NCI-H510A (cell line): Measurements from ENCODE around the gene NDST3.

Experiments
- DNase-seq: peaks from one replicate; lab custom pipeline; 2025; lab: John Stamatoyannopoulos, UW

The NDST3 gene

GRCh38 chr4:118081434-118081833 lies 47.1 kb downstream of the NDST3 start:
- no peak for DNase-seq

- no peak for DNase-seq
Observed at GRCh38 chr4:118082182-118082581, 47.9 kb downstream of the NDST3 start.

GRCh38 chr4:118085700-118086099 lies 51.4 kb downstream of the NDST3 start:
- DNase-seq = no peak

GRCh38 chr4:118086344-118086743 lies 52.1 kb downstream of the NDST3 start:
- DNase-seq = no peak

- no peak for DNase-seq
Observed at GRCh38 chr4:118087366-118087765, 53.1 kb downstream of the NDST3 start.

- DNase-seq = no peak
Observed at GRCh38 chr4:118099106-118099505, 64.8 kb downstream of the NDST3 start.

GRCh38 chr4:118102195-118102594 lies 67.9 kb downstream of the NDST3 start:
- no peak for DNase-seq

- DNase-seq = no peak
Observed at GRCh38 chr4:118112117-118113046, 78.1 kb downstream of the NDST3 start.

- DNase-seq = no peak
Observed at GRCh38 chr4:118113220-118113619, 78.9 kb downstream of the NDST3 start.

- DNase-seq = no peak
Observed at GRCh38 chr4:118114720-118115119, 80.4 kb downstream of the NDST3 start.

- DNase-seq = no peak
Observed at GRCh38 chr4:118120120-118120760, 86.0 kb downstream of the NDST3 start.

- no peak for DNase-seq
Observed at GRCh38 chr4:118124997-118125396, 90.7 kb downstream of the NDST3 start.

GRCh38 chr4:118139241-118139640 lies 105.0 kb downstream of the NDST3 start:
- DNase-seq = no peak

GRCh38 chr4:118141240-118141639 lies 107.0 kb downstream of the NDST3 start:
- DNase-seq = no peak

- DNase-seq = no peak
Observed at GRCh38 chr4:118154649-118155048, 120.4 kb downstream of the NDST3 start.

GRCh38 chr4:118155516-118155915 lies 121.2 kb downstream of the NDST3 start:
- no peak for DNase-seq

GRCh38 chr4:118158763-118159375 lies 124.6 kb downstream of the NDST3 start:
- DNase-seq = no peak

- DNase-seq = no peak
Observed at GRCh38 chr4:118167306-118167705, 133.0 kb downstream of the NDST3 start.

- DNase-seq = no peak
Observed at GRCh38 chr4:118171381-118171780, 137.1 kb downstream of the NDST3 start.

- no peak for DNase-seq
Observed at GRCh38 chr4:118173126-118173525, 138.8 kb downstream of the NDST3 start.

- no peak for DNase-seq
Observed at GRCh38 chr4:118173956-118174725, 139.9 kb downstream of the NDST3 start.

- DNase-seq = no peak
Observed at GRCh38 chr4:118175506-118175905, 141.2 kb downstream of the NDST3 start.
